SHP77 treated with DMSO at 0.1 percent for 48 hours (cell line): ENCODE results near the gene FGF12.

ENCODE experiments used
- DNase-seq: peaks from one replicate; lab custom pipeline; 2025; lab: John Stamatoyannopoulos, UW

Gene FGF12

GRCh38 chr3:192684151-192684550 is 43.2 kb downstream of the FGF12 start:
- DNase-seq: no peak

DNA sequence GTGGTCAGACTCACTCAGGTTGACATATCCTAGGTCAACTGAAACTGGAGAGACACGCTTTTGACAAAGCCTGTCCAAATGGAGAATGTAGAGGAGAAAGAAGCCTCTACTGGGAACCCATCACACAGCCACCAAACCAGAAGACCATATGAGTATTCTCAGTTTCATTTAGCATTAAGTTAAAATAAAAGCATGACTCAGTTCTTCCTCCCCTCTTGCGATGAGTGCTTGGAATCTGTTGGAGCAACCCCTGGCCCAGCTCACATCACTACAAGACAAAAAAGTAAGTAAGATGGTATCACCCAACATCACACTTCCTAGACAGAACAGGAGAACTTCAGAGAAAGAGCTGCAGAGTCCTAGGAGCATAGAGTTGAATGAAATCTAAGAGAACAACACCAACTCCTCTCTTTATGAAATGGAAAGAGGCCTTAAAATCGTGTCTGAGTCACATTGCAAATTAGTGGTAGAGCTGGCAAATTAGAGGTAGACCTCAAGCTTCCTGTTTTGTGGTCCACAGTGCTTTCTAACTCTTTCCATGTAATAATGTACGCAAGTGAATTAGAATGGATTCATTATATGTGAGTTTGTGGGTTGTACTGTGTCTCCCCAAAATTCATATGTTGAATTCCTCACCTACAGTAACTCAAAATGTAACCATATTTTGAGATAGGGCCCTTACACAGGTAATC is 51.2 kb downstream of the FGF12 start:
- DNase-seq: no peak

DNA sequence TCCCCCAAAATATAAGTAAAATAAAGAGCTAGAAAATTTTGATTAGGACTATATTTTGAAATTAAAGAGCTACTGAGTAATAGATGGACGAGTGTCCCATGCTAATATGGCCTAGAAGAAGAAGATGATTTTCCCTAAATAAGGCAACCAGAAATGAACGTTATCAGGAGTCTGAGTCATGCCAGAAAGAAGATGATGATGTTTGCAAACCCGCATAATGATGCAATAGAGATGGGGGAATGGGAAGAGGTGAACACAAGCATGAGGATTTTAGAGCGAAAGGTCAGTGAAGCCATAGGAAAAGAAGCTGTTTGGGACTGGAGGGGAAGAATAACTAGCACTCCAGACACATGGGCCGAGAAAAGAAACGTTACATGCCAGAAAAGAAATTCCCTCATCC is 71.7 kb downstream of the FGF12 start:
- DNase-seq: no peak

GRCh38 chr3:192655040-192655439 is 72.3 kb downstream of the FGF12 start:
- no peak for DNase-seq

GRCh38 chr3:192653862-192654261 is 73.5 kb downstream of the FGF12 start:
- no peak for DNase-seq

DNA sequence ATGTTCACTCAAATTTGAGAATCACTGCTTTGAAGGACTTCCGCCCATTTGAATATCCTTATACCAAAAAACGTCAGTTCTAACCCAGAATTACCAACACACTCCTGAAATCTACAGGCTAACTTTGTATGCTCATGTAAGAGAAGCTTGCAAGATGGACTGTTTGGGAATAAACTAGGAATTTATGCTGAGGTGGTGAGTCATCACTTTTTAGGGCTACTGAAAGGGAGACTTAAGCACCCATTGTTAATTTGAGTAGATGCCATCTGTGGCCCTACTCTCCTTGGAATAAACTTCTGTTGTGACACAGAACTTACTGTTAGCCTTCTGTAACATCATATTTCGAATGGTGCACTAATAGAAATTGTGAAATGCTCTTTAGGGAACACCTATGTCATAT is 74.6 kb downstream of the FGF12 start:
- no peak for DNase-seq

DNA sequence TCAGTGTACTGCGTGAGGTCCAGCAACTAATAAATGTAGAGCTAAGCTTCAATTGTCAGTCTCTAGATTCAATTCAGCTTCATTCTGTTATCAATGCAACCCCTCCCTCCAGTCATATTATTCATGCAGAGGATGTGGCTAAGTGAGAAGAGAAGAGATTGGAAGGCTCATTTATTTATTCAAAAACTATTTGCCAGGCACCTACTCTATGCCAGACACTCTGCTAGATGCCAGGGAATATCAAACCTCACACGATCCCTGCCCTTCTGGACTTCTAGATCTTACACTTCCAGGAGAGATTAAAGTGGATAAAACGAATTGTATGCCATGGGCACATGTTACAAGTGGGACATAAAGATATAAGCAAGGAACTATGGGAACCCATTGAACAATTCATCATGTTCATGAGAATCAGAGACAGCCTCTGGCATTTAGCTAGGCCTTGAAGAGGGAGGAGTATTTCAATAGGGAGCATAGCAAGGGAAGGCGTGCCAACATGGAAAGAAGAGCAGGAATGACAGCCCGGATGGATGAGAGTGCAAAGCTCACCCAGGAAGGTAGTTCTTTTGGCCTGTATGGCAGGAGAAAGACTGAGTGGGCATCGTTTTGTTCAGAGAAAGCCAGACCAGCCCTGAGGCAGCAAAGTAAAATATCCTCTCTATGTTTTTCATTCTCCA is 75.4 kb downstream of the FGF12 start:
- DNase-seq: no peak

DNA sequence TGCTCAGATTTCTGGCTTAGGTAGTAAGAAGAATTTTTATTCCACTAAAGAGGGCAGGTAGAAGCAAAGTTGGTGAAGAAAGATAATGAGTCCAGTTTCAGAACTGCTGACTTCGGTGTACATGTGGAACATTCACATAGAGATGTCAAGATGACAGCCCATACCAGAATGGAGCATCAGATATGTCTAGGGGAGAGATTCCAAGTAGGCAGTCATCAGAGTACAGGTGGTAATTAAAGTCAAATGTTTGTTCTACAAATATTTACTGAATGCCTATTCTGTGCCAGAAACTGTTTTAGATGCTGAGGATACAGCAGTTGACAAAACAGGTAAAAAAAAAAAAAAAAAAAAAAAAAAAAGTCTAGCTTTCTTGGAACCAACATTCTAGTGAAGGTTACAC is 81.9 kb downstream of the FGF12 start:
- no peak for DNase-seq

GRCh38 chr3:192642651-192643050 is 84.7 kb downstream of the FGF12 start:
- DNase-seq: no peak

DNA sequence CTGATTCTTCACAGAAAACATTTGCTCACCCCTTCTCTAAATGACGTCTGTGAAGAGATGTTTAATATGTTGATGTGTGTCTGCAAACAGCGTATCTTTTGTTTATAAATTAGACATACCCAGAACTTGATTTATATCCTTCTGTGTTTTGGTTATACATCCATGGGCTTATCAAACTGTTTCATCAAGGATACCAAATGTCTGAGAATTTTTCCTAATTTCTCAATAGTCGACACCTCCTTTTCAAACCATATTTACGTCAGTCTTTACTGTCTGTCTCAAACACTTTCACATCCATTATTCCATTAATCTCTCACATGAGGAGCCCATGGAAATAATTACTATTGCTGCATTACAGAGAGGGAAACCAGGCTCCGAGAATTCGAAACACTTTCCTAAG is 85.4 kb downstream of the FGF12 start:
- DNase-seq: no peak

- no peak for DNase-seq
Measured at GRCh38 chr3:192639987-192640386, 87.4 kb downstream of the FGF12 start.

DNA sequence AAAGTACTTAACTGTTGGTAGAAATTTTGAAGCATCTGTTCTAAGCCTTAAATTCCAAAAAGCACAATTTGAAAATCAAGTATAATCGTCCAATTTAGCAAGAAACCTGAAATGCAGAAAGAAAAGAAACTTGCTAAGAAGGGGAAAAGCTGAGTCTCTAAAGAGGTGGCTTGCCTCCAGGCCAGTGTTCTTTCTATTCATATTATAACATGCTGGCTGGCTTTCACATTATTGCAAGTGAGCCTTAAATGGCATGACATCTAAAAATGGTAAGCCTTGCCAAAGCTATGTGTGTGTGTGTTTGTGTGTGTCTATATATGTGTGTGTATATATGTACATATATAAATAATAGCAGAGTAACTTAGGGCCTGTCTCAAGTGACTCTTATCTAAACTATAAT is 89.5 kb downstream of the FGF12 start:
- no peak for DNase-seq

DNA sequence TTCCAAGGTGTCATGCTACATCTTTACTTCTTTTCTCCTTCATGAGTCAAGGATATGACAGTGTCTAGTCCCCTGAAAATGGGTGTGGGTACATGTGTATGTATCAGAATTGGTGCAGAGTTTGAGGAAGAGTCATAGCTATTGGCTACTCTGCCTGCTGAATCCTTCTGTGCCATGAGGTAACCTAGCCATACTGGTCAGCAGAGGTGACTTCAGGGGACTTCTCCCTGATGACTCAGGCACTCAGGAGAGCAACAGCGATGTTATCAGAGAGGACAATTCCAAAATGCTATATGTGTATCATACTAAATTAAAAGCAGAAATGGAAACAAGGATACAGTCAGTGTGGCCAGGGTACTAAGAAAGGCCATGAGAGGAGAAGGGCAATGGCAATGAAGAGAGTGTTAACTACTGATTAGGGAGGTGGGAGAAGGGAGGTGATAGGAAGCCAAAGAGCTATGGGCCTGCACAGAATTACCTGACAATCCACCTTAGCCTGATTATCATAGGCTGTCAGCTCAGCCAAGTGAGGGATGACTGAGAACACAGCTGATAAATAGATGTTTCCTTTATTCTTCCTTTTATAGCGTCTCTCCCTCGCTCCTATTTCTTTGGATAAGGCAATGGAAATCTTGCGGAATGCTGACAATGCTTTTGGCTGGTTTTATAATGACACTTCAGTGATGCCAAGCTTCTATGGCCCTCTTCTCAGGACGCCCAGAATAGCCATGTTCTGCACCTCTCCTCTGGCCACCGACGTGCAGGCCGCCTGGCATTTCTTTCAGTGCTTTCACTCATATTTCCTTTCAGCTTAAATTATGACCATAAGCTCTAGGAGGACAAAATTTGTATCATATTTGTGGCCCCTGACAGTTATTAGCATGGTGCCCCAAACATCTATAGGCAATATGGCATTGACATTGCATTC is 90.6 kb downstream of the FGF12 start:
- no peak for DNase-seq

DNA sequence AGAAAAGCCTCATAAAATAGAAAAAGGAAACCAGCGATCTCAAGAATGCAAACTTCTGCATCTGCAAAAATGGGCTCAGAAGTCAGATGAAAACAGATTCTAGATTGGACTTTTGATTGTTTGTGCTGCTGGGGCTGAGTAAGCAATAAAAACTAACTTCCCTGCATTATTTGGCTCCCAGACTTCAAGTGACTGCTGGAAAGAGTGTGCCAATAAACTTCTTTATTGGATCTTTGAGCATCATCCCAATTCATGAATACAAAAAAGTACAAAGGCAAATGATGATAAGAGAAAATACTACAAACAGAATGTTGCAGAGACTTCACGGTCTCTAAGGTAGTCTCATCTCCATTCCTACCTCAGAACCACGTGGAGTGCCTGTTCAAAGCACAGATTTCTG is 97.9 kb downstream of the FGF12 start:
- no peak for DNase-seq

DNA sequence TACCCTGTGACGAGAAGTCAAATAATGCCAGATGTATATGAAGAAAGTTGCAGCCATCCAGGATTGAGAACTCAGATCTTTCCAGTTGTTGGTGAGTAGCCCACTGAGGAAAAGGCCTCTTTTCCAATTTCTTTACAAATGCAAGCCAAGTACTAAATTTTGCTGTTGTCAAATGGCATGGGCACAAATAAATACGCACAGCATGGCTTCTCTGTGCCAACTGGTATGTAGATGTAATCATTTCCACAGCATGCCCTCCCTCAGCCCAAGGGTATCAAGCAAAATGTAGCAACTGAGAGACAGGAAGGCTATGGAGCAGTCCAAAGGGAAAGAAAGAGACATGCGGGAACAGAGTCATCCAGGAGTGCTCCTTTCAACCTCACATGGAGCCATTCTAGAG is 105.4 kb downstream of the FGF12 start:
- DNase-seq: no peak

DNA sequence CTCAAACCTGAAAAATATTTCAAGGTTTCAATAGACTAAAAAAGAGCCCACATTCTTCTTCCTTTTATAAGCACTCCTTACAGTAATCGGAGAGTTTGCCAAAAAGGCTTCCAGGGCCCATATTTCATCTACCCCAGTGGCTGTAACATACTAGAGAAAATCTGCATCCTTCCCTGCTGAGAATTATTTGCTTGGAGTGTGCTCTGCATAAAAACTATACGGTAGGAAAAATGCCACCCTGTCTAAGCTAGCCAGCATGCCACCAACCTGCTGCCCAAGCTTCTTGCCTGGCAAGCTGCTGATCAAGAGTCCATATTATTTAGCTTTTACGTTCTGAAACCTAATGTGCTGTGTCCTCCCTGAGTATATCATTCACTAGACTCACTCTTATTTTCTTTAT is 107.1 kb downstream of the FGF12 start:
- DNase-seq: no peak

DNA sequence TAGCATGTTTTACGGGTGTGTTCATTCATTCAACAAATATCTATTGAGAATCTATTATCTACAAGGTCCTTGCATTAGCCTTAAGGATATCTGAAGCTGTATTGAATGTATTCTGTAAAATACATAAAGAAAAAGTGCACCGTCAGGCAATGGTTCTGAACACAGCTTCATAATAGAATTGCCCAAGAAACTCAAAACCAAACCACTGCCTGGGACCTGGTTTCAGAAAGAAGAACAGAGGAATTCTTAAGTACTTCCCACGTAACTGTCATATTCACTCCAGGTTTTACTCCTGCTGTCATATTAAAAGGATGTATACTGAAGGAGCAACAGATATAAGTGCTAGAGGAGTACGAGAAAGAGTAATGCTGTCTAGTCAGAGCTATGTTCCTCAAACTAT is 115.9 kb downstream of the FGF12 start:
- DNase-seq: no peak

GRCh38 chr3:192608726-192609600 is 118.4 kb downstream of the FGF12 start:
- no peak for DNase-seq

DNA sequence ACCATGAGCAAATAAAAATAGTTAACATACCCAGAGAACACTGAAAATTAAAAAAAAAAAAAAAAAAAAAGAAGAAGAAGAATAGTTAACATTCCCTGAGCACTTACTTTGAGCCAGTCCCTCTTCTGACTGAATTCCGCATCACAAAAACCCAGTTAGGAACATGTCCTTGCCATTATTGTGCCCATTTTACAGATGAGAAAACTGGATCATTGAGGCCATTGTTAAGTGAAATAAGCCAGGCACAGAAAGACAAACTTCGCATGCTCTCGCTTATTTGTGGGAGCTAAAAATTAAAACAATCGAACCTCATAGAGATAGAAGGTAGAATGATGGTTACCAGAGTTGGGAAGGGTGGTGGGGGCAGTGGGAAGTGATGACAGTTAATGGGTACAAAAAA is 119.5 kb downstream of the FGF12 start:
- no peak for DNase-seq

DNA sequence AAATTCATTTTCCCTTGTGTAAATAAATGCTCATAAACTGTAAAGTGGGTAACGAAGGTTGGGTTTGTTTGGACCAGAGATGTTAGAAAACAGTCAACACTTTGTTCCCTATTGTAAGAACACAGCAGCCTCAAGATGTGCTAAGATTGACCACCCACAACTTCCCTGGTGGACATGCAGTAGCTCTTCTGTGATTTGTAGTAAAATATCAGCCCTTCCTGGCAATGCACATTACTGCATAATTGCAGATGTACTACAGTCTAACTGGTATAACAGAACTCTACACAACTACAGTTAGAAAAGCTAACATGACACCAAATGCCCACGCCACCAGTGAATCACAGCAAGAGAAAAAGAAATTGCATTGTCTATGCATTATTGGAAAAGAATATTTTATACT is 129.4 kb downstream of the FGF12 start:
- no peak for DNase-seq

- DNase-seq: no peak
Measured at GRCh38 chr3:192597506-192597905, 129.8 kb downstream of the FGF12 start.

GRCh38 chr3:192578729-192579128 is 148.6 kb downstream of the FGF12 start:
- DNase-seq: no peak
